Nephron (organoid): Measurements from ENCODE around the gene ATP1A1.

Source experiments
- H3K27ac Mint-ChIP-seq, 3 experiments: 2 replicates each; pipeline ENCODE4 v1.8.0; 2020; ENCODE audit warnings: mixed read lengths in 3 of 3, mild to moderate bottlenecking in 2 of 3, moderate library complexity in 1 of 3
- H3K27me3 Mint-ChIP-seq: 2 replicates; pipeline ENCODE4 v1.8.0; 2021; ENCODE audit warnings: low read depth, mild to moderate bottlenecking, moderate library complexity, mixed read lengths
- H3K36me3 Mint-ChIP-seq: 2 replicates; pipeline ENCODE4 v1.8.0; 2020; ENCODE audit warnings: low read depth, mixed read lengths
- H3K4me1 Mint-ChIP-seq: 2 replicates; pipeline ENCODE4 v1.8.0; 2020; ENCODE audit warnings: mixed read lengths
- H3K4me3 Mint-ChIP-seq, 3 experiments: 2 replicates each; pipeline ENCODE4 v1.8.0; 2020; ENCODE audit warnings: mild to moderate bottlenecking in 3 of 3, mixed read lengths in 3 of 3, moderate library complexity in 2 of 3
- H3K9me3 Mint-ChIP-seq: 2 replicates; pipeline ENCODE4 v1.8.0; 2020; ENCODE audit warnings: mixed read lengths
- TF ChIP-seq, protein P1 (sequence below), 3 experiments: fragments of 200-600 bp; sonication (generic); IDR thresholded peaks; one replicate each; pipeline ENCODE4 v1.5.0; 2021; ENCODE audit warnings: antibody characterized with exemption in 3 of 3; ENCODE audit not compliant: unreplicated experiment in 3 of 3

Gene ATP1A1

DNA sequence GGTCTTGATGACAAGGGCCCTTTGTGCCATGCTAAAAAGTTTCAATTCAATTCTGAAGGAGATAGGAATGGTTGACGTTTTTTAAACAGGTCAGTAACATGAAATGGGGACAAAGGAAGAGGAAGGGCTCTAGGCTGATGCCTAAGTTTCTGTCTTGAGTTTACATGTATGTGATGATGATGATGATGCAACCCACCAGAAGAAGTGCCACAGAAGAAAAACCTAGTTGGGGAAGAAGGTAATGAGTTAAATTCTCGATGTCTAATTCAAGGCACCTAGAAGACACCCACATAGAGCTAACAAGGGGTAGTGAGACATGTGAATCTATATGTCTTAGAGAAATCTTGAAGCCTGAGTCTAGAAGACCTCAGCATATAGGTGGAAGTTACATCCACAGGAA lies 44.4 kb upstream of the ATP1A1 start:
- no peak overlapping the region for H3K27ac Mint-ChIP-seq
- H3K9me3 Mint-ChIP-seq: no peaks in the 10 kb centered on the region
- peaks cover 21% of the 10 kb centered on the region for H3K4me1 Mint-ChIP-seq
- no peak overlapping the region for H3K4me3 Mint-ChIP-seq
- H3K36me3 Mint-ChIP-seq: no peaks in the 10 kb centered on the region
- TF ChIP-seq, protein P1, sequence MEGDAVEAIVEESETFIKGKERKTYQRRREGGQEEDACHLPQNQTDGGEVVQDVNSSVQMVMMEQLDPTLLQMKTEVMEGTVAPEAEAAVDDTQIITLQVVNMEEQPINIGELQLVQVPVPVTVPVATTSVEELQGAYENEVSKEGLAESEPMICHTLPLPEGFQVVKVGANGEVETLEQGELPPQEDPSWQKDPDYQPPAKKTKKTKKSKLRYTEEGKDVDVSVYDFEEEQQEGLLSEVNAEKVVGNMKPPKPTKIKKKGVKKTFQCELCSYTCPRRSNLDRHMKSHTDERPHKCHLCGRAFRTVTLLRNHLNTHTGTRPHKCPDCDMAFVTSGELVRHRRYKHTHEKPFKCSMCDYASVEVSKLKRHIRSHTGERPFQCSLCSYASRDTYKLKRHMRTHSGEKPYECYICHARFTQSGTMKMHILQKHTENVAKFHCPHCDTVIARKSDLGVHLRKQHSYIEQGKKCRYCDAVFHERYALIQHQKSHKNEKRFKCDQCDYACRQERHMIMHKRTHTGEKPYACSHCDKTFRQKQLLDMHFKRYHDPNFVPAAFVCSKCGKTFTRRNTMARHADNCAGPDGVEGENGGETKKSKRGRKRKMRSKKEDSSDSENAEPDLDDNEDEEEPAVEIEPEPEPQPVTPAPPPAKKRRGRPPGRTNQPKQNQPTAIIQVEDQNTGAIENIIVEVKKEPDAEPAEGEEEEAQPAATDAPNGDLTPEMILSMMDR (IDR thresholded peaks at IDR 0.05; ENCODE audit: unreplicated experiment in 3 of 3): no peak
- H3K27me3 Mint-ChIP-seq: no peaks in the 10 kb centered on the region

DNA sequence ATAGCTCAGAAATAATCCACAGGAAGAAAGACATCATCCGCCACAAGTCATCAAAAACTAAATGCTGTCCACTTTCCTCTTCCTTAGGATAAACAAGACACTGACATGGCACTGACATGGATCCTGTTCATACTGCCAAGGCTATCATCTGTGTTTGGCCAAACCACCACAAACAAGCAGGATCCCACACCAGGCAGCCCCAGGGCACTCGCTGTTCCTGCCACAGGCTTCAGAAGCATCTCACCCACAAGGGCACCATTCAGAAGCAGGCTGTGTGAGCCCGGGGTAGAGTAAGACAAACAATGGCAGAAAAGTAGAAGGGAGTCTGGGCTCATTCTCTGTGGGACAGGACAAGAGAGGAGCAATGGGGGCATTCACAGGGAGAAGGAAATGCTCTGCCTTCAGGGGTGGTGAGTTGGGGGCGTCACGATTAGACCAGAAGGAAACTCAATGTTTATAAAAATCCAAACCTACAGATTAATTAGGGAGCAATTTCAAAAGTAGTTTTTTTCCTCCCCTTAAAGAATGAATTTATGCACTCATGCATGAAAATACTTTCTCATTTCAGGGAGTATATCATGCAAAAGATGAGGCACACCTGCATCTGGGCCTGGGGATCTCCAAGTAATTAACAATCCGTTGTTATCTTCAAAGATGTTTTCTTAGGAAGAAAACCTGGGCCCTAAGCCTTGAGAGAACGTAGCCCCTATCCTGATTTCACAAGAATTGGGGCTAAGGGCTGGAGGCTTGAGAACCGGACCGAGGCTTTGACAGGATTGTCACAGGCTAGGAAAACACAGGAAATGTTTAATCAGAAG lies 43.3 kb upstream of the ATP1A1 start:
- peaks cover 27% of the 10 kb centered on the region for H3K4me1 Mint-ChIP-seq
- H3K27ac Mint-ChIP-seq: peak overlapping the region; percentile 58 to 83 (median 69)
- no peaks in the 10 kb centered on the region for H3K36me3 Mint-ChIP-seq
- no peaks in the 10 kb centered on the region for H3K27me3 Mint-ChIP-seq
- TF ChIP-seq, protein P1 (IDR thresholded peaks at IDR 0.05; ENCODE audit: unreplicated experiment in 3 of 3): no peak
- H3K9me3 Mint-ChIP-seq: no peaks in the 10 kb centered on the region
- H3K4me3 Mint-ChIP-seq: no peak overlapping the region

DNA sequence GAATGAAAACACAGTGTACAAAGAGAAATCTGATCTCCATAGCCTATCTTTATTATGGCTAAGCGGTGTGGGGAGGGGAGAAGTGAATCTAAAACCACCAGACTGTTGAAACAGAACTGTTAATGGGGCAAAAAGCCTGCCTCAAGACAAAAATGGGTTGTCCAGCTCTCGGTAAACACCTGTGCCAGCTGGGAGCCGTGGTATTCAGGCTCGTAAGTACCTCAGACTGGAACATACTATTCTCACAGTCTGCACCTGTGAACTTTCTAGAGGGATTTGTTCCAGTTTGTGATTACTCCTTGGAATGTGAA lies 42.7 kb upstream of the ATP1A1 start:
- no peaks in the 10 kb centered on the region for H3K27me3 Mint-ChIP-seq
- TF ChIP-seq, protein P1 (IDR thresholded peaks at IDR 0.05; ENCODE audit: unreplicated experiment in 3 of 3): no peak
- no peaks in the 10 kb centered on the region for H3K36me3 Mint-ChIP-seq
- H3K27ac Mint-ChIP-seq: peak overlapping the region; percentile 58 to 83 (median 69)
- no peak overlapping the region for H3K4me3 Mint-ChIP-seq
- H3K4me1 Mint-ChIP-seq: peaks cover 24% of the 10 kb centered on the region
- no peaks in the 10 kb centered on the region for H3K9me3 Mint-ChIP-seq

DNA sequence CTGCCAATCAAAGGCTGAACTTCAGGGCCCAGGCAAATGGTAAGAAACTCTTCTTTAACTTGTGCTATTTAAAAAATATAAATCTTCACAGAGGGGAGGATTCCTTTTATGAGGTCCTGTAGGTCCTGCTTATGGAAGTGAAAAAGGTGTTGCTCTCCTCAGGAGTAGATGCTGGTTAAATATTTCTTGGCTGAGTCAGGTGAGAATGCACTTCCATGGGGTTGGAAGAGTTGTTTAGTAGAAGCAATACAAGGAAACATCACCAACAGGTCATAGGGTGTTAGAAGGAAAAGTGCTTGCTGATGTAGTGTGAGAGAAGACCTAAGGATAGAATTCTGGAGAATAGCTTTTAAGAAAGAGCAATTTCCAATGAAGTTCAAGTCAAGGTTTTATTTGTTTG lies 42.2 kb upstream of the ATP1A1 start:
- no peaks in the 10 kb centered on the region for H3K9me3 Mint-ChIP-seq
- H3K27ac Mint-ChIP-seq: peak overlapping the region; percentile 5 to 83 (median 69)
- TF ChIP-seq, protein P1 (IDR thresholded peaks at IDR 0.05; ENCODE audit: unreplicated experiment in 3 of 3): no peak
- no peaks in the 10 kb centered on the region for H3K36me3 Mint-ChIP-seq
- no peaks in the 10 kb centered on the region for H3K27me3 Mint-ChIP-seq
- no peak overlapping the region for H3K4me3 Mint-ChIP-seq
- peaks cover 25% of the 10 kb centered on the region for H3K4me1 Mint-ChIP-seq

DNA sequence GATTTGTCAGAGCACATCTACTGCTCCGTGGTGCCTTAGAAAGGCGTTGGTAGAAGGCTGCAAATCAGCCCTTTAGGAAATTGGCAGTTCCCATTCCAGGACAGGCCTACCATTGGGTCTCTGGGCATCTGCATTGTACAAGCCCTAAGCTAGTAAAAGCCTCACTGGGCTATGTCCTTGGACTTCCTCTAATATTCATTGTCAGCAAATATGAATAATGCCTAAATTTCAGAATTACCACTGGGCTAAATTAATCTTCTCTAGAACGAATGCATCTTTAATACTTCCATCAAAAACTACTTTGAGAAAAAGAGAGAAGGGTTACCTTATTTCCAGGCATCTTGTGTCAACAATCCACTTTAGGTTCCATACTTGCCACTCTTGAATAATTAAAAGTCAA lies 41.5 kb upstream of the ATP1A1 start:
- Mint-ChIP-seq H3K9me3 (no peaks in the 10 kb centered on the region), H3K36me3 (no peaks in the 10 kb centered on the region), H3K27ac (peak overlapping the region in 1 of 3 experiments; percentile 83), H3K4me1 (peaks cover 26% of the 10 kb centered on the region), H3K4me3 (no peak overlapping the region), H3K27me3 (no peaks in the 10 kb centered on the region)
- TF ChIP-seq, protein P1 (IDR thresholded peaks at IDR 0.05; ENCODE audit: unreplicated experiment in 3 of 3): no peak

DNA sequence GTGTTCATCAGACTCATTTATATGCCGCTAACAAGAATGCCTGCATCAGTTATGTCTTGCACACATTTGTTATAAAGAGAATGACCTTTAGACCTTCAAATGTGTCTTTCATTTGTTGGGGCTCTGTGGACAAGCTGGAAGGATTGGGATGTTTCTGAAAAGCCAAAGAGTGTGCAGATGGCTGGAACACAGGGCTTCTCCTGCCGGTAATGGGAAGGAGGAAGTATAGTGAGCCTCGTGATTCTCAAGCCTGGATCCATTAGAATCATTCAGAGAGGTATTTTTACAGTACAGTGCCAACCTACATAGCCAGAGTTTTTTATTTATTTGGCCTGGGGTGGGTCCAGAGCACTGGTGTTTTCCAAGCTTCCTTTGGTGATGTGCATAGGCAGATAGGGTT lies 40.6 kb upstream of the ATP1A1 start:
- H3K27me3 Mint-ChIP-seq: no peaks in the 10 kb centered on the region
- no peaks in the 10 kb centered on the region for H3K9me3 Mint-ChIP-seq
- no peaks in the 10 kb centered on the region for H3K36me3 Mint-ChIP-seq
- no peak overlapping the region for H3K4me3 Mint-ChIP-seq
- H3K4me1 Mint-ChIP-seq: peaks cover 25% of the 10 kb centered on the region
- TF ChIP-seq, protein P1 (IDR thresholded peaks at IDR 0.05; ENCODE audit: unreplicated experiment in 3 of 3): no peak
- no peak overlapping the region for H3K27ac Mint-ChIP-seq
